ENCODE data around the gene TEX29. TPM values are rescaled to one million over a fixed set of nuclear protein-coding genes. Genes with fewer than 3 reads are reported as not detected.
A peak's percentile ranks its signal among the peaks of the same experiment; 100 is the strongest.

Gene TEX29
- total RNA-seq (not detected), polyA plus RNA-seq (not detected)

DNA sequence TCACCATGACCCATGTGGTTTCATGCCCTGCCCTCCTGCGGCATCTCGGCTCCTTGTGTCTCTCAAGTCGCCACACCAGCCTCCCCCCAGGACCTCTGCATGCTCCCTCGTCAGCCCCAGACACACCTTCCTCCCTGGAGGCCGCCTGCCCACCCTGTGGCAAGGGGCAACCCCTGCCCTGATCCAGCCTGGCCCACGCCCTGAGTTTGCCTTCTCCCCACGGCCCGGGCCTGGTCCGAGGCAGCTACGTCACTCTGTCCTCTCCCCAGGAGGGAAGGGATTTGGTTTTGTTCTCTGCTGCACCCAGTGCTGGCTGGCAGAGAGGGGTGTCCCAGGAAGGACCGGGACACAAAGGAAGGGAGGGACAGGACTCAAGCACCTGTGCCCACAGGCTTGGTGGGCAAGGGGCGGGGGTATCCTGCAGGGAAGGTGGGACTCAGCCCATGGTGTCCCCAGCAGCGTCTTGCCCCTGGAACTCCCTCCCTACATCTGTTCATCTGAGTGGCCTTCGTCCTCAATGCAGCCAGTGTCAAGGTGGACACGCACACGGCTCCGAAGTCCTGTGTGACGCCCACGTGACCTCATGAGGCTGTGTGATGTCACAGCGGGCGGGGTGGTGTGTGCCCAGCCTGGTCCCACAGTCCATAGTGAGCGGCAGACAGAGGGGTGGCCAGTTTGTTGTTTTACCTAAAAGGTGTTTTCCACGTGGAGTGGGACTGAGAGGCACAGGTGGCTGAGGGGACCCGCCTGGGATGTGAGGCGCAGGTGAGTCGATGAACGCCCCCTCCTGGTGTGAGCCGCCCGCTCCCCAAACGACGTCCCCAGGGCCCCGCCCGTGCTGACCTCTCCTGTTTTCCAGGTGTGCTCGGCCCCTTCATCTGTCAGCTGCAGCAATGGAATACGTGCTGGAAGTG lies at the start of gene TEX29:
Gene TEX29 (plus strand): TSS at position 645 of the 914 bp plus-strand sequence. CDS start 249 bp downstream, at position 894.
- ATAC-seq (ENCODE audit: low read depth in 2 of 2) (no peak), DNase-seq (no peak)
- H3K4me1 Mint-ChIP-seq: peaks cover 0 to 5% (median 1%) of the 10 kb centered on the region in 4 donors
- no peaks in the 10 kb centered on the region for H3K27me3 Mint-ChIP-seq
- no peaks in the 10 kb centered on the region for H3K36me3 ChIP-seq (ENCODE audit: control insufficient read depth, insufficient read depth, low read length)
- peaks cover 15% of the 10 kb centered on the region for H3K36me3 Mint-ChIP-seq
- no peaks in the 10 kb centered on the region for H3K27me3 ChIP-seq (ENCODE audit: control insufficient read depth, insufficient read depth, low read length)
- no peak within 1 kb of the TSS for H3K4me3 Mint-ChIP-seq
- no peak within 1 kb of the TSS for H3K27ac ChIP-seq (ENCODE audit: insufficient read depth, low read length, poor library complexity, severe bottlenecking)
- peaks cover 0 to 2% (median 0%) of the 10 kb centered on the region in 7 donors for H3K9me3 Mint-ChIP-seq
- H3K4me1 ChIP-seq (ENCODE audit: control insufficient read depth, insufficient read depth, low read length, poor library complexity, severe bottlenecking): no peaks in the 10 kb centered on the region
- no peak within 1 kb of the TSS for H3K4me3 ChIP-seq (ENCODE audit: low read depth, low read length)
- peak within 1 kb of the TSS in 2 of 3 donors; percentile 36 to 70 for H3K27ac Mint-ChIP-seq
- no peaks in the 10 kb centered on the region for H3K9me3 ChIP-seq (ENCODE audit: control insufficient read depth in 2 of 2, low read length in 2 of 2)

DNA sequence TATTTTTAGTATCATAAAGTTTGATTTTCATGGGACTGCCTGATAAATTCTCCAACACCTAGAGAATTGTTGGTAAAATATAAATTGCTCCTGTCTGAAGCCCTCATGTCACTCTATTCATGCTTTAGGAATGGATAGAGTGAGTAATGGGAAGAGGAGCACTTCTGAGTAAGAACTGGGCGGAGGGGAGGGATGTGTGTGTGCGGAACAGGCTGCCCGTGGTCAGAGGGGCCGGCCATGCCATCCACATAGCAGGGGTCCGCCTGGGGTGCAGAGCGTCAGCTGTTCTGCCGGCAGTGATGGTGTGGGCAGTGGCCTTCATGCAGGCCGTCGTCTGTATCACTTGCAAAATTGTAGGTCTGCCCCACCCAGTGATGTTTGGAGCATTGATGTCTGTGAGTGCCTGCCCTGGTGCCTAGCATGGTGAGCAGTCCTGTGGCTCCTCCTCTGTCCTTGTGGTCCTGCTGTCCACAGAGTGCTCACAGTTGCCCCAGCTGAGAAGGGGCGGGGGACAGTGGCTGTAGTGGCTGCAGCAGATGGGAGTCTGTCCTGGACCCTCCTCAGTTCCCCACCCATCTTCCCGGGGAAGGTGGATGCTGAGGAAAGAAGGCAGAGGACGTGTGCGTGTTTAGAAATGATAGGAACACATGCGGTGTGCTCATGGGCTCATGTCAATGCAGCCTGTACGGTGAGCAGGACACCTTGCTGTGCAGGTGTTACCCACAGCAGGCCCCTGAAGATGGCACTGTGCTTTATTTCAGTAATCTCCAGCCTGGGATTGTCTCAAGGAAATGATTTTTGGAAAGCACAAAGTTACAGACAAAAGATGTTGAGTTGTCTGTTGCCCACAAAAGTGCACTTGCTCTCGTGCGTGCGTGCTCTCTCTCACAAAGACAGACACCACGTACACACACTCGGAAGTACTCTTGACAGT lies 49.4 kb upstream of the TEX29 start:
- Histone ChIP-seq H3K4me3 (ENCODE audit: low read depth, low read length) (no peak overlapping the region), H3K27me3 (ENCODE audit: control insufficient read depth, insufficient read depth, low read length) (no peaks in the 10 kb centered on the region), H3K4me1 (ENCODE audit: control insufficient read depth, insufficient read depth, low read length, poor library complexity, severe bottlenecking) (no peaks in the 10 kb centered on the region), H3K36me3 (ENCODE audit: control insufficient read depth, insufficient read depth, low read length) (peaks cover 76% of the 10 kb centered on the region), H3K9me3 (ENCODE audit: control insufficient read depth in 2 of 2, low read length in 2 of 2) (no peaks in the 10 kb centered on the region), H3K27ac (ENCODE audit: insufficient read depth, low read length, poor library complexity, severe bottlenecking) (no peak overlapping the region)
- Mint-ChIP-seq H3K9me3 (peaks cover 0 to 1% (median 0%) of the 10 kb centered on the region in 7 donors), H3K27me3 (no peaks in the 10 kb centered on the region), H3K36me3 (peaks cover 50% of the 10 kb centered on the region), H3K27ac (peak overlapping the region in 2 of 3 donors; percentile 30 to 68), H3K4me3 (no peak overlapping the region), H3K4me1 (peaks cover 0 to 14% (median 1%) of the 10 kb centered on the region in 4 donors)
- ATAC-seq (ENCODE audit: low read depth in 2 of 2) (no peak), DNase-seq (no peak)

DNA sequence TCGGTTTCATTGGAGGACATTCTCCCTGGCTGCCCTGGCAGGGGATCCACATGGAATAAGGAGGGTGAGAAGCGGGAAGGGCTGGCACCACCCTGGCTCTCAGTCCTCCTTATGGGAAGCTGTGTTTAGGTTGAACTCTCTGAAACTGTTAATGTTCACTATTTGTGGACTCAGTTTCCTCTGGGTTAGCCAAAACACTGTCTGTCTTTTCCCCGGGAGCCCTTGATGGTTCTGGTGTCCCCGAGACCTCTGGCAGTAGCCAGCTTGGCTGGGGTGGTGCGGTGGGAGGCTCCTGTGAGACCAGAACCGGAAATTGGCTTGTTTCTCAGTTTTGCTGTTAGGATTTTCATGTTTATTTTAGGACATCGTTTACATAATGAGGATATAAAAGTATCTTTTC lies 48.3 kb upstream of the TEX29 start:
- Mint-ChIP-seq H3K4me3 (no peak overlapping the region), H3K9me3 (peaks cover 0 to 1% (median 0%) of the 10 kb centered on the region in 7 donors), H3K27me3 (no peaks in the 10 kb centered on the region), H3K4me1 (peaks cover 0 to 10% (median 1%) of the 10 kb centered on the region in 4 donors), H3K27ac (no peak overlapping the region), H3K36me3 (peaks cover 45% of the 10 kb centered on the region)
- Histone ChIP-seq H3K36me3 (ENCODE audit: control insufficient read depth, insufficient read depth, low read length) (peaks cover 82% of the 10 kb centered on the region), H3K9me3 (ENCODE audit: control insufficient read depth in 2 of 2, low read length in 2 of 2) (no peaks in the 10 kb centered on the region), H3K4me3 (ENCODE audit: low read depth, low read length) (no peak overlapping the region), H3K27ac (ENCODE audit: insufficient read depth, low read length, poor library complexity, severe bottlenecking) (no peak overlapping the region), H3K4me1 (ENCODE audit: control insufficient read depth, insufficient read depth, low read length, poor library complexity, severe bottlenecking) (no peaks in the 10 kb centered on the region), H3K27me3 (ENCODE audit: control insufficient read depth, insufficient read depth, low read length) (no peaks in the 10 kb centered on the region)
- ATAC-seq (ENCODE audit: low read depth in 2 of 2) (no peak), DNase-seq (no peak)

DNA sequence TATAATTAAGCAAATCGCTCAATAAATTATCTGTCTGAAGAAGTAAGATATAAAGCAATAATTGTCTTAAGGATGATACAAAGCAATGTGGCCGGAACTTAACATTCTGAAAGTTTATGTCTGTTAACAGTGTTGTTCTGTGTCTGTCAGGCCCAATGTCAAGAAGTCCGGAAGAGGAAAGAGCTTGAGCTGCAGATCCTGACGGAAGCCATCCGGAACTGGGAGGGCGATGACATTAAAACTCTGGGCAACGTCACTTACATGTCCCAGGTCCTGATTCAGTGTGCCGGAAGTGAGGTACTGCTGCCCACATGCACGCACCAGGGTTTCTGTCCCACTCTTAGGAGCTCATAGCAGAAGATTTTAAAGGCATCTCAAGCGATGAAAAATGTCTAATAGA lies 45.1 kb upstream of the TEX29 start:
- Mint-ChIP-seq H3K4me1 (peaks cover 0 to 10% (median 1%) of the 10 kb centered on the region in 4 donors), H3K9me3 (peaks cover 0 to under 1% (median 0%) of the 10 kb centered on the region in 7 donors), H3K27me3 (no peaks in the 10 kb centered on the region), H3K36me3 (peaks cover 48% of the 10 kb centered on the region), H3K27ac (peak overlapping the region in 2 of 3 donors; percentile 18 to 77), H3K4me3 (no peak overlapping the region)
- H3K9me3 ChIP-seq (ENCODE audit: control insufficient read depth in 2 of 2, low read length in 2 of 2): no peaks in the 10 kb centered on the region
- no peaks in the 10 kb centered on the region for H3K4me1 ChIP-seq (ENCODE audit: control insufficient read depth, insufficient read depth, low read length, poor library complexity, severe bottlenecking)
- no peak for DNase-seq
- H3K4me3 ChIP-seq (ENCODE audit: low read depth, low read length): no peak overlapping the region
- ATAC-seq (ENCODE audit: low read depth in 2 of 2): no peak
- no peaks in the 10 kb centered on the region for H3K27me3 ChIP-seq (ENCODE audit: control insufficient read depth, insufficient read depth, low read length)
- no peak overlapping the region for H3K27ac ChIP-seq (ENCODE audit: insufficient read depth, low read length, poor library complexity, severe bottlenecking)
- peaks cover 83% of the 10 kb centered on the region for H3K36me3 ChIP-seq (ENCODE audit: control insufficient read depth, insufficient read depth, low read length)

DNA sequence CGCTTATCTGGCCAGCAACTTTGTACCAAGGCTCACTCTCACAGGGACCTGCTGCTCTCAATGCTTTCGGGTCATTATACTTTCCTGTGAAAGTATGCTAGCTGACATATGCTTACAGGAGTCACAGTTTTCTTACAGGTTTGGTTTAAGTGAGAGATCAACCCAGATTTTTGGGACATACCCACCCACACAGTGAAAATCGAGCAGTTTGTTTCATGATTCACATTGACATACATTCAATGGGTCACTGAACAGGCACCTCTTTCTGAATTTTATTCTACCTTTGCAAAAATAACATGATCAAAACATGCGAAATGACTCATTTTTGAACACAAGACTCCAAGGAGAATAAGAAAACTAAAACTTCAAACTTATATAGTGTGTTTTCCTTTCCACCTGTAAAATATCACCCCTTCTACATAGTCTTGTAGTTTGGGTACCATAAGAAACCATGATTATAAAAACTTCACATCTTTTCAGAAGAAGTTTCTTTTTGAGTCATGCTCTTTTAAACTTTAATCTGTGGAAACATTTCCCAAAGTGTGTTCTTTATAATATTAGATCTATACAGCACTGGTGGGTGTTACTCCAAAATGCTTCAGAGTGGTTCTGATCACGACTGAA lies 44.3 kb upstream of the TEX29 start:
- Histone ChIP-seq H3K27ac (ENCODE audit: insufficient read depth, low read length, poor library complexity, severe bottlenecking) (no peak overlapping the region), H3K9me3 (ENCODE audit: control insufficient read depth in 2 of 2, low read length in 2 of 2) (no peaks in the 10 kb centered on the region), H3K4me3 (ENCODE audit: low read depth, low read length) (no peak overlapping the region), H3K27me3 (ENCODE audit: control insufficient read depth, insufficient read depth, low read length) (no peaks in the 10 kb centered on the region), H3K36me3 (ENCODE audit: control insufficient read depth, insufficient read depth, low read length) (peaks cover 87% of the 10 kb centered on the region), H3K4me1 (ENCODE audit: control insufficient read depth, insufficient read depth, low read length, poor library complexity, severe bottlenecking) (no peaks in the 10 kb centered on the region)
- ATAC-seq (ENCODE audit: low read depth in 2 of 2): no peak
- H3K4me3 Mint-ChIP-seq: no peak overlapping the region
- peaks cover 49% of the 10 kb centered on the region for H3K36me3 Mint-ChIP-seq
- peak overlapping the region; percentile 15 to 77 (median 18) for H3K27ac Mint-ChIP-seq
- no peak for DNase-seq
- no peaks in the 10 kb centered on the region for H3K27me3 Mint-ChIP-seq
- peaks cover 0 to 10% (median 0%) of the 10 kb centered on the region in 4 donors for H3K4me1 Mint-ChIP-seq
- no peaks in the 10 kb centered on the region for H3K9me3 Mint-ChIP-seq

DNA sequence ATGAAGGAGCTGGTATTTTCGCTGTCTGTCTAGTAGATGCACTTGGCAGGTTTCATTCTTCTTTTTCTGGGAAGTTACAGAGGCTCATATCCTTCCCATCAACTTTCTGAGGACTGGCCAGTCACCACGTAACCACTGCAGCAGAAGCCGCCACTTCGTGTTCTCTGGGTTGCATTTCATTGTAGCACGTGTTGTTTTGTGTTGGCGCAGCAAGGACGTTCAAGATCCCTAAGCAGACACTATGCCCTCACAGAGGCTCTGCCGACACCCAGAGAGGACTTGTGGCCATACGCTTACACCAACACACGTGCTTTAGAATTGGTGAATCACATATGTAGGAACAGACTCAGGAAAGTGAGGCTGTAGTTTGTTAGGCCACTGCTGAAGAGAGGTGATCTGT lies 42.2 kb upstream of the TEX29 start:
- no peak overlapping the region for H3K27ac ChIP-seq (ENCODE audit: insufficient read depth, low read length, poor library complexity, severe bottlenecking)
- no peaks in the 10 kb centered on the region for H3K4me1 ChIP-seq (ENCODE audit: control insufficient read depth, insufficient read depth, low read length, poor library complexity, severe bottlenecking)
- H3K27me3 Mint-ChIP-seq: no peaks in the 10 kb centered on the region
- no peaks in the 10 kb centered on the region for H3K9me3 ChIP-seq (ENCODE audit: control insufficient read depth in 2 of 2, low read length in 2 of 2)
- no peaks in the 10 kb centered on the region for H3K9me3 Mint-ChIP-seq
- ATAC-seq (ENCODE audit: low read depth in 2 of 2): no peak
- no peak overlapping the region for H3K4me3 ChIP-seq (ENCODE audit: low read depth, low read length)
- peaks cover 92% of the 10 kb centered on the region for H3K36me3 ChIP-seq (ENCODE audit: control insufficient read depth, insufficient read depth, low read length)
- no peaks in the 10 kb centered on the region for H3K27me3 ChIP-seq (ENCODE audit: control insufficient read depth, insufficient read depth, low read length)
- no peak overlapping the region for H3K4me3 Mint-ChIP-seq
- peaks cover 53% of the 10 kb centered on the region for H3K36me3 Mint-ChIP-seq
- H3K27ac Mint-ChIP-seq: peak overlapping the region in 1 of 3 donors; percentile 31
- peaks cover 0 to 7% (median 0%) of the 10 kb centered on the region in 4 donors for H3K4me1 Mint-ChIP-seq
- no peak for DNase-seq

All from CD4-positive, CD25-positive, alpha-beta regulatory T cell (primary cell).